Measurements from ENCODE around the gene LRP1B. TPM values are rescaled to one million over a fixed set of nuclear protein-coding genes. Genes with fewer than 3 reads are reported as not detected.

The LRP1B gene
- total RNA-seq, result 0.03 and 0.13 TPM in 2 replicates

GRCh38 chr2:142131010-142131669 is at the start of gene LRP1B:
TSS of gene LRP1B (minus strand) at chr2:142131016. CDS start at chr2:142130729, 287 bp downstream.

Measured in smooth muscle cell of the pulmonary artery (primary cell).